Neural cell (in vitro differentiated cells): Measurements from ENCODE around the gene ELSPBP1.

Experiments
- EZH2 ChIP-seq: fragments of 200-600, 300-800 bp; shearing (Covaris generic), sonication (generic); IDR thresholded peaks from 2 replicates; pipeline ENCODE4 v1.6.1; 2014; ENCODE audit warnings: antibody characterized with exemption, low read length, borderline replicate concordance, mild to moderate bottlenecking; ENCODE audit not compliant: insufficient read depth, poor library complexity, severe bottlenecking
- MXI1 ChIP-seq: fragments of 450-650 bp; conservative IDR thresholded peaks from 2 replicates; pipeline ENCODE4 v1.6.1; 2014; ENCODE audit warnings: antibody characterized with exemption, mild to moderate bottlenecking; ENCODE audit not compliant: poor library complexity, severe bottlenecking
- POLR2AphosphoS5 ChIP-seq: IDR thresholded peaks from 2 replicates; pipeline ENCODE4 v1.6.1; 2012
- SMC3 ChIP-seq: fragments of 450-650 bp; conservative IDR thresholded peaks from 2 replicates; pipeline ENCODE4 v1.6.1; 2014; ENCODE audit warnings: antibody characterized with exemption, mild to moderate bottlenecking, moderate library complexity; ENCODE audit not compliant: poor library complexity
- TAF1 ChIP-seq: IDR thresholded peaks from 2 replicates; pipeline ENCODE4 v1.6.1; 2012; ENCODE audit warnings: low read depth
- TF ChIP-seq, protein P1 (sequence below): fragments of 450-650 bp; IDR thresholded peaks from 2 replicates; pipeline ENCODE4 v1.5.1; 2014; ENCODE audit warnings: antibody characterized with exemption, mild to moderate bottlenecking, moderate library complexity; ENCODE audit not compliant: poor library complexity, severe bottlenecking

DNA sequence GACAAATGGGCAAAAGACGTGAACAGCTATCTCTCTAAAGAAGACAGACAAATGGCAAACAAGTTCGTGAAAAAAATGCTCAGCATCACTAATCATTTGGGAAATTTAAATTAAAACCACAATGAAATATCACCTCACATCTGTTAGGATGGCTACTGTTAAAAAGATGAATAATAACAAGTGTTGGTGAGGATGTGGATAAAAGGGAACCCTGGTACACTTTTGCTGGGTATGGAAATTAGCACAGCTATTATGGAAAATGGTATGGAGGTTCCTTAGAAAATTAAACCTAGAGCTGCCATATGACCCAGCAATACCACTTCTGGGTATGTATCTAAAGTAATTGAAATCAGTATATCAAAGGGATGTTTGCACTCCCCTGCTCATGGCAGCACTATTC, 42.3 kb downstream of the ELSPBP1 start:
- TF ChIP-seq, protein P1, sequence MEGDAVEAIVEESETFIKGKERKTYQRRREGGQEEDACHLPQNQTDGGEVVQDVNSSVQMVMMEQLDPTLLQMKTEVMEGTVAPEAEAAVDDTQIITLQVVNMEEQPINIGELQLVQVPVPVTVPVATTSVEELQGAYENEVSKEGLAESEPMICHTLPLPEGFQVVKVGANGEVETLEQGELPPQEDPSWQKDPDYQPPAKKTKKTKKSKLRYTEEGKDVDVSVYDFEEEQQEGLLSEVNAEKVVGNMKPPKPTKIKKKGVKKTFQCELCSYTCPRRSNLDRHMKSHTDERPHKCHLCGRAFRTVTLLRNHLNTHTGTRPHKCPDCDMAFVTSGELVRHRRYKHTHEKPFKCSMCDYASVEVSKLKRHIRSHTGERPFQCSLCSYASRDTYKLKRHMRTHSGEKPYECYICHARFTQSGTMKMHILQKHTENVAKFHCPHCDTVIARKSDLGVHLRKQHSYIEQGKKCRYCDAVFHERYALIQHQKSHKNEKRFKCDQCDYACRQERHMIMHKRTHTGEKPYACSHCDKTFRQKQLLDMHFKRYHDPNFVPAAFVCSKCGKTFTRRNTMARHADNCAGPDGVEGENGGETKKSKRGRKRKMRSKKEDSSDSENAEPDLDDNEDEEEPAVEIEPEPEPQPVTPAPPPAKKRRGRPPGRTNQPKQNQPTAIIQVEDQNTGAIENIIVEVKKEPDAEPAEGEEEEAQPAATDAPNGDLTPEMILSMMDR: no peak
- TF ChIP-seq EZH2 (no peak), MXI1 (no peak), POLR2AphosphoS5 (no peak), SMC3 (no peak), TAF1 (no peak)
